Vagina (tissue), 2 donors: ENCODE measurements around the gene SPIRE2.

Experiments
- POLR2A ChIP-seq, 2 donors: fragments of 450-650 bp; IDR thresholded peaks; one replicate each; pipeline ENCODE4 v1.6.1; 2017; ENCODE audit warnings: antibody characterized with exemption in 2 of 2, mild to moderate bottlenecking in 2 of 2, moderate library complexity in 2 of 2
- POLR2AphosphoS5 ChIP-seq, 2 donors: sonication (generic); formaldehyde crosslinking; IDR thresholded peaks; one replicate each; pipeline ENCODE4 v1.9.0; 2017; ENCODE audit warnings: antibody characterized with exemption in 2 of 2, mild to moderate bottlenecking in 2 of 2, low read depth in 1 of 2; ENCODE audit not compliant: insufficient read depth in 1 of 2
- TF ChIP-seq, protein P1 (sequence below), 3 experiments: fragments of 450-650 bp in 2 of 3; fragments of 200-600 bp in 1 of 3; sonication (generic) in 1 of 3; IDR thresholded peaks; one replicate each; pipeline ENCODE4 v1.5.1; 2017 to 2019; ENCODE audit warnings: antibody characterized with exemption in 3 of 3, mild to moderate bottlenecking in 2 of 3, moderate library complexity in 2 of 3

DNA sequence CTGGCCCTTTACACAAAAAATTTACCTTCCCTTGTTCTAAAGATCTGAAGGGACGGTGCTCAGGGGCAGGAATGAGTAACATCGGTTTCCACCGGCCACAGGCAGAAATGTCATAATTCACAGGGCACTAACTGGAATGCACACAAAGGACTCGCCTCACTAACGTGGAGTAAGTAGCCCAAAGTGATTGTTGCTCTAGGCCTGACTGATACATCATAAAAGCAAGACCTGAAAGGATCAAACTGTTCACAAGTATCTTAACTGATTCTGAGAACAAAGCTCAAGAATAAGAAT, 36.2 kb downstream of the SPIRE2 start:
- TF ChIP-seq, protein P1, sequence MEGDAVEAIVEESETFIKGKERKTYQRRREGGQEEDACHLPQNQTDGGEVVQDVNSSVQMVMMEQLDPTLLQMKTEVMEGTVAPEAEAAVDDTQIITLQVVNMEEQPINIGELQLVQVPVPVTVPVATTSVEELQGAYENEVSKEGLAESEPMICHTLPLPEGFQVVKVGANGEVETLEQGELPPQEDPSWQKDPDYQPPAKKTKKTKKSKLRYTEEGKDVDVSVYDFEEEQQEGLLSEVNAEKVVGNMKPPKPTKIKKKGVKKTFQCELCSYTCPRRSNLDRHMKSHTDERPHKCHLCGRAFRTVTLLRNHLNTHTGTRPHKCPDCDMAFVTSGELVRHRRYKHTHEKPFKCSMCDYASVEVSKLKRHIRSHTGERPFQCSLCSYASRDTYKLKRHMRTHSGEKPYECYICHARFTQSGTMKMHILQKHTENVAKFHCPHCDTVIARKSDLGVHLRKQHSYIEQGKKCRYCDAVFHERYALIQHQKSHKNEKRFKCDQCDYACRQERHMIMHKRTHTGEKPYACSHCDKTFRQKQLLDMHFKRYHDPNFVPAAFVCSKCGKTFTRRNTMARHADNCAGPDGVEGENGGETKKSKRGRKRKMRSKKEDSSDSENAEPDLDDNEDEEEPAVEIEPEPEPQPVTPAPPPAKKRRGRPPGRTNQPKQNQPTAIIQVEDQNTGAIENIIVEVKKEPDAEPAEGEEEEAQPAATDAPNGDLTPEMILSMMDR (IDR thresholded peaks at IDR 0.05) = no peak
- no peak for TF ChIP-seq POLR2A (IDR thresholded peaks at IDR 0.05)
- no peak for TF ChIP-seq POLR2AphosphoS5 (IDR thresholded peaks at IDR 0.05; ENCODE audit: insufficient read depth in 1 of 2, low read depth in 1 of 2)
